ENCODE results near the gene GOLGA1.
"Not testable (repeated sequence)": the region's sequence is repeated elsewhere in the genome, so short reads cannot be mapped to it uniquely, and the experiment has no call there.

The GOLGA1 gene

GRCh38 chr9:124852829-124853531 is 87.9 kb downstream of the GOLGA1 start, which contains the start of gene WDR38:
TSS of gene WDR38 (plus strand) at chr9:124853460. CDS start at chr9:124853532, 72 bp downstream.
- H3K4me3 ChIP-seq (ENCODE audit: low read depth, low read length) = peak within 1 kb of the TSS; percentile 42
- in situ Hi-C loops (cut with HindIII; ENCODE audit: low sequenced_read_pairs) = loop anchor here (5.0 kb wide), 1 partner anchor 81 kb away; the partner anchor contains the start of gene NR6A1
- peak; percentile 82 for TF ChIP-seq CTCF (IDR thresholded peaks at IDR 0.05; ENCODE audit: low read depth, low read length, missing control alignments)
- DNase-seq (ENCODE audit: low read depth) = no peak

- no peak overlapping the region for H3K4me3 ChIP-seq (ENCODE audit: low read depth, low read length)
- DNase-seq (ENCODE audit: low read depth) = no peak
- in situ Hi-C loops (cut with HindIII; ENCODE audit: low sequenced_read_pairs) = loop anchor here (5.0 kb wide), 1 partner anchor 80 kb away; the partner anchor contains the start of gene NR6A1
- no peak for TF ChIP-seq CTCF (IDR thresholded peaks at IDR 0.05; ENCODE audit: low read depth, low read length, missing control alignments)
These were observed 88.6 kb downstream of the GOLGA1 start for GRCh38 chr9:124852121-124852828.

GRCh38 chr9:124849801-124850200 is 91.1 kb downstream of the GOLGA1 start:
- no peak overlapping the region for H3K4me3 ChIP-seq (ENCODE audit: low read depth, low read length)
- in situ Hi-C loops (cut with HindIII; ENCODE audit: low sequenced_read_pairs) = loop anchor here (5.0 kb wide), 1 partner anchor 78 kb away; the partner anchor contains the start of gene NR6A1
- no peak for TF ChIP-seq CTCF (IDR thresholded peaks at IDR 0.05; ENCODE audit: low read depth, low read length, missing control alignments)
- DNase-seq (ENCODE audit: low read depth) = no peak

- no peak for TF ChIP-seq CTCF (IDR thresholded peaks at IDR 0.05; ENCODE audit: low read depth, low read length, missing control alignments)
- H3K4me3 ChIP-seq (ENCODE audit: low read depth, low read length) = no peak overlapping the region
- DNase-seq (ENCODE audit: low read depth) = no peak
- in situ Hi-C loops (cut with HindIII; ENCODE audit: low sequenced_read_pairs) = no loop called here
These were observed 93.9 kb downstream of the GOLGA1 start for GRCh38 chr9:124846969-124847368.

- in situ Hi-C loops (cut with HindIII; ENCODE audit: low sequenced_read_pairs); DNase-seq (ENCODE audit: low read depth); H3K4me3 ChIP-seq (ENCODE audit: low read depth, low read length): not testable (repeated sequence)
These were observed 94.4 kb downstream of the GOLGA1 start for GRCh38 chr9:124846467-124846866.

GRCh38 chr9:124844291-124844690 is 96.6 kb downstream of the GOLGA1 start:
- no peak overlapping the region for H3K4me3 ChIP-seq (ENCODE audit: low read depth, low read length)
- no peak for DNase-seq (ENCODE audit: low read depth)
- no peak for TF ChIP-seq CTCF (IDR thresholded peaks at IDR 0.05; ENCODE audit: low read depth, low read length, missing control alignments)
- in situ Hi-C loops (cut with HindIII; ENCODE audit: low sequenced_read_pairs) = no loop called here

Data from astrocyte of the cerebellum (primary cell).